CD8-positive, alpha-beta memory T cell (primary cell): ENCODE measurements around the gene FAM111A. TPM values are rescaled to one million over a fixed set of nuclear protein-coding genes. Genes with fewer than 3 reads are reported as not detected.

ENCODE experiments used
- CTCF ChIA-PET: fragments of 350-600 bp; sonication (Branson Sonifier 250); formaldehyde crosslinking; loops from one replicate; lab custom pipeline; 2021; ENCODE audit warnings: antibody characterized with exemption; lab: Charles Lee
- POLR2A ChIA-PET: fragments of 350-600 bp; sonication (Branson Sonifier 250); formaldehyde crosslinking; loops from one replicate; lab custom pipeline; 2021; ENCODE audit warnings: antibody characterized with exemption; lab: Charles Lee
- DNase-seq, 5 donors: peaks; one replicate each; pipeline versions ENCODE4 v3.0.0 to v3.0.0-alpha.2; 2020 to 2022; ENCODE audit warnings: mixed read lengths in 1 of 5
- H3K27ac ChIP-seq: one replicate; pipeline ENCODE4 v1.7.0; 2013; ENCODE audit warnings: low read depth, mild to moderate bottlenecking, low read length, moderate library complexity
- H3K27me3 ChIP-seq: 2 replicates; pipeline ENCODE4 v1.7.0; 2013; ENCODE audit warnings: low read length, mild to moderate bottlenecking; ENCODE audit not compliant: insufficient read depth, poor library complexity, severe bottlenecking
- H3K36me3 ChIP-seq: 2 replicates; pipeline ENCODE4 v1.7.0; 2013; ENCODE audit warnings: mild to moderate bottlenecking, low read length, moderate library complexity; ENCODE audit not compliant: insufficient read depth
- H3K4me1 ChIP-seq: 2 replicates; pipeline ENCODE4 v1.7.0; 2013; ENCODE audit warnings: mild to moderate bottlenecking, low read length, moderate library complexity; ENCODE audit not compliant: insufficient read depth
- H3K4me3 ChIP-seq: 2 replicates; pipeline ENCODE4 v1.7.0; 2013; ENCODE audit warnings: mild to moderate bottlenecking, low read length
- H3K9me3 ChIP-seq: 2 replicates; pipeline ENCODE4 v1.7.0; 2013; ENCODE audit warnings: mild to moderate bottlenecking, low read length
- H3K27ac Mint-ChIP-seq, 8 donors: one replicate each; pipeline ENCODE4 v1.8.0; 2020 to 2021; ENCODE audit warnings: mixed read lengths in 8 of 8, mild to moderate bottlenecking in 6 of 8, inconsistent platforms in 3 of 8, moderate library complexity in 3 of 8
- H3K27me3 Mint-ChIP-seq, 2 donors: one replicate each; pipeline ENCODE4 v1.8.0; 2020 to 2021; ENCODE audit warnings: mixed read lengths in 2 of 2, mild to moderate bottlenecking in 1 of 2, moderate library complexity in 1 of 2
- H3K36me3 Mint-ChIP-seq, 3 donors: one replicate each; pipeline ENCODE4 v1.8.0; 2020 to 2021; ENCODE audit warnings: mixed read lengths in 3 of 3, inconsistent platforms in 1 of 3, mild to moderate bottlenecking in 1 of 3
- H3K4me1 Mint-ChIP-seq, 3 donors: one replicate each; pipeline ENCODE4 v1.8.0; 2020 to 2021; ENCODE audit warnings: mixed read lengths in 3 of 3, inconsistent platforms in 1 of 3, mild to moderate bottlenecking in 1 of 3
- H3K4me3 Mint-ChIP-seq, 7 donors: one replicate each; pipeline ENCODE4 v1.8.0; 2020 to 2021; ENCODE audit warnings: mixed read lengths in 7 of 7, mild to moderate bottlenecking in 6 of 7, moderate library complexity in 4 of 7, inconsistent platforms in 2 of 7
- H3K9me3 Mint-ChIP-seq, 5 donors: one replicate each; pipeline ENCODE4 v1.8.0; 2020 to 2022; ENCODE audit warnings: mixed read lengths in 5 of 5, mild to moderate bottlenecking in 3 of 5, moderate library complexity in 2 of 5, inconsistent platforms in 1 of 5
- polyA plus RNA-seq: library from polyadenylated mRNA; unstranded; fragments of 300-500 nt; fragmentation: Illumina TruSeq; gene quantifications from one replicate; pipeline ENCODE4 v1.2.3, GENCODE V29; 2021
- total RNA-seq, 2 experiments: library from RNA; stranded (reverse); gene quantifications; one replicate each; pipeline ENCODE4 v1.2.3, GENCODE V29; 2021

FAM111A gene
- total and polyA plus RNA-seq, 3 experiments from 2014 or later, result 31.7 to 73.5 (median 71.1) TPM

DNA sequence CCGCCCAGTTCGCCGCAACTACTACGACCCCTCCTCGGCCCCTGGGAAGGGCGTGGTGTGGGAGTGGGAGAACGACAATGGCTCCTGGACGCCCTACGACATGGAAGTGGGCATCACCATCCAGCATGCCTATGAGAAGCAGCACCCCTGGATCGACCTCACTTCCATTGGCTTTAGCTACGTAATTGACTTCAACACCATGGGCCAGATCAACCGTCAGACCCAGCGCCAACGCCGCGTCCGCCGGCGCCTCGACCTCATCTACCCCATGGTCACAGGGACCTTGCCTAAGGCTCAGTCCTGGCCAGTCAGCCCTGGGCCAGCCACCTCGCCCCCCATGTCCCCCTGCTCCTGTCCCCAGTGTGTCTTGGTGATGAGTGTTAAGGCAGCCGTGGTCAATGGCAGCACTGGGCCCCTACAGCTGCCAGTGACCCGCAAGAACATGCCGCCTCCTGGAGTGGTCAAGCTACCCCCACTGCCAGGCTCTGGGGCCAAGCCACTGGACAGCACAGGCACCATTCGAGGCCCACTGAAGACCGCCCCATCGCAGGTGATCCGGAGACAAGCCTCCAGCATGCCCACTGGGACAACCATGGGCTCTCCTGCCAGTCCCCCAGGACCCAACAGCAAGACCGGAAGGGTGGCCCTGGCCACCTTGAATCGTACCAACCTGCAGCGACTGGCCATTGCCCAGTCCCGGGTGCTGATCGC lies 39.2 kb downstream of the FAM111A start:
- DNase-seq, result no peak
- POLR2A ChIA-PET, result no interaction called here
- Histone ChIP-seq H3K4me1 (no peaks in the 10 kb centered on the region), H3K9me3 (no peaks in the 10 kb centered on the region), H3K27me3 (no peaks in the 10 kb centered on the region), H3K4me3 (no peak overlapping the region), H3K27ac (no peak overlapping the region), H3K36me3 (no peaks in the 10 kb centered on the region)
- Mint-ChIP-seq H3K4me3 (no peak overlapping the region), H3K9me3 (no peaks in the 10 kb centered on the region), H3K36me3 (peaks cover 0 to 1% (median 0%) of the 10 kb centered on the region in 3 donors), H3K27ac (no peak overlapping the region), H3K27me3 (peaks cover under 1 to 8% of the 10 kb centered on the region in 2 donors), H3K4me1 (no peaks in the 10 kb centered on the region)
- CTCF ChIA-PET, result interaction anchor here (1.0 to 6.7 kb wide), 5 partner anchors 9 to 27 kb away, joined by 3 to 92 read pairs (median 4); partner anchors contain the start of gene DTX4

DNA sequence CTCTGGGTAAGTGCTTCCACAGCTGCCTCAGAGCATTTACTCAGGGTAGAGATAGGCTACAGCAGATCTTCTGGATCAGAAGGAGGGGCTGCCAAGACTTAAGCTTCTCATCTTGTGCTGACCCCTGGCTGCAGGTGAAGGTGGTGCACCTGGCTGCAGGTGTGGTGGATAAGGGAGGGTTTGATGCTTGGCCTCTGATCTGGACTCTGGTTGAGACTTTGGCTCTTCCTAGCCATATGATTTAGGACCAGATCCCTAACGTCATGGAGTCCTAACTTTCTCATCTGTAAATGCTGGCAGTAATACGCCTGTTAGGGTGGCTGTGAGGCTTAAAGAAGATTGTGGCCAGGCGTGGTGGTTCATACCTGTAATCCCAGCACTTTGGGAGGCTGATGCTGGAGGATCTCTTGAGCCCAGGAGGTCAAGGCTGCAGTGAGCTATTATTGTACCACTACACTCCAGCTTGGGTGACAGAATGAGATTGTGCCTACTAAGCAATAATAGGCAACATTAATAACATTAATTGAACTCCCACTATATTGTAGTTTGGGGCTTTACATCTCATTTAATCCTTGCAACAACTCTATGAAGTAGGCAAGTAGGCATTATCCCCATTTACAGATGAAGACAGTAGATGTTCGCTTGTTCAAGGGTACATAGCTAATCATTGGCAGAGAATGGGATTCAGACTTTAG lies 39.9 kb downstream of the FAM111A start:
- H3K9me3 ChIP-seq, result no peaks in the 10 kb centered on the region
- Mint-ChIP-seq H3K9me3 (no peaks in the 10 kb centered on the region), H3K36me3 (peaks cover 0 to 3% (median 0%) of the 10 kb centered on the region in 3 donors), H3K27me3 (peaks cover 4 to 11% of the 10 kb centered on the region in 2 donors), H3K4me1 (no peaks in the 10 kb centered on the region), H3K4me3 (no peak overlapping the region), H3K27ac (peak overlapping the region in 1 of 8 donors; percentile 35)
- no peak overlapping the region for H3K4me3 ChIP-seq
- no peaks in the 10 kb centered on the region for H3K4me1 ChIP-seq
- ChIA-PET CTCF (interaction anchor here (1.0 to 6.7 kb wide), 4 partner anchors 8 to 24 kb away, joined by 3 to 92 read pairs (median 4); partner anchors contain the start of gene DTX4), POLR2A (interaction anchor here (0.6 kb wide), 1 partner anchor 20 kb away, joined by 3 read pairs; no protein-coding TSS in a partner anchor)
- no peak overlapping the region for H3K27ac ChIP-seq
- H3K27me3 ChIP-seq, result no peaks in the 10 kb centered on the region
- H3K36me3 ChIP-seq, result no peaks in the 10 kb centered on the region
- no peak for DNase-seq

DNA sequence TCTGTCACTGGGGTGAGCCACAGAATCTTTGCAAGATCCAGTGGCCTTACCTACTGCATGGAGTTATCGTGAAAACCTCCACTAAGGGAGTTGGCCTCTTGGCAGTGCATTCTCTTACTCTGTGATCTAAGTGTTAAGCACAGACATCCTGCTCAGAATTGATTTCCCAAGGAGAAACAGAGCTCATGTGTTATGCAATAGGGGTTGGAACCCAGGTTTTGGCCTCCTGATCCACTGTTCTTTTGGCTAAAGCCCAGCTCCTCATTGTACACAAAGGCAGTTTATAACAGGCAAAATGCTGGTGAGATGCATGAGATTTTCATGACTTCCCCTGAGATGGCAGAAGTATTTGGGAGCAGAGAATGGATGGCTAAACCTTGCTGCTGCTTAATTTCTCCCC lies 41.1 kb downstream of the FAM111A start:
- POLR2A ChIA-PET, result interaction anchor here (0.5 kb wide), 1 partner anchor 19 kb away, joined by 3 read pairs; no protein-coding TSS in a partner anchor
- Histone ChIP-seq H3K4me3 (no peak overlapping the region), H3K27ac (no peak overlapping the region), H3K4me1 (no peaks in the 10 kb centered on the region), H3K36me3 (no peaks in the 10 kb centered on the region), H3K9me3 (no peaks in the 10 kb centered on the region), H3K27me3 (no peaks in the 10 kb centered on the region)
- DNase-seq, result no peak
- Mint-ChIP-seq H3K9me3 (no peaks in the 10 kb centered on the region), H3K27ac (no peak overlapping the region), H3K4me3 (no peak overlapping the region), H3K27me3 (peaks cover 4 to 14% of the 10 kb centered on the region in 2 donors), H3K36me3 (peaks cover 0 to 3% (median 1%) of the 10 kb centered on the region in 3 donors), H3K4me1 (no peaks in the 10 kb centered on the region)
- CTCF ChIA-PET, result interaction anchor here (6.7 kb wide), 1 partner anchor 11 kb away, joined by 92 read pairs; the partner anchor contains the start of gene DTX4

- ChIA-PET POLR2A (no interaction called here), CTCF (interaction anchor here (1.9 to 6.7 kb wide), 4 partner anchors 12 to 27 kb away, joined by 5 to 92 read pairs (median 10); partner anchors contain the start of gene DTX4)
- no peaks in the 10 kb centered on the region for H3K4me1 ChIP-seq
- H3K4me3 Mint-ChIP-seq, result no peak overlapping the region
- H3K9me3 Mint-ChIP-seq, result no peaks in the 10 kb centered on the region
- no peaks in the 10 kb centered on the region for H3K9me3 ChIP-seq
- no peak overlapping the region for H3K27ac Mint-ChIP-seq
- H3K27me3 Mint-ChIP-seq, result peaks cover 4 to 12% of the 10 kb centered on the region in 2 donors
- H3K4me1 Mint-ChIP-seq, result no peaks in the 10 kb centered on the region
- no peaks in the 10 kb centered on the region for H3K27me3 ChIP-seq
- H3K36me3 Mint-ChIP-seq, result peaks cover 0 to 3% (median 1%) of the 10 kb centered on the region in 3 donors
- no peak overlapping the region for H3K27ac ChIP-seq
- no peak for DNase-seq
- H3K36me3 ChIP-seq, result no peaks in the 10 kb centered on the region
- no peak overlapping the region for H3K4me3 ChIP-seq
These were observed 42.2 kb downstream of the FAM111A start for GRCh38 chr11:59184691-59185339.

GRCh38 chr11:59185386-59185945 lies 42.8 kb downstream of the FAM111A start:
- no peak for DNase-seq
- Mint-ChIP-seq H3K4me1 (no peaks in the 10 kb centered on the region), H3K36me3 (peaks cover 0 to 3% (median 1%) of the 10 kb centered on the region in 3 donors), H3K4me3 (no peak overlapping the region), H3K9me3 (no peaks in the 10 kb centered on the region), H3K27me3 (peaks cover 4 to 13% of the 10 kb centered on the region in 2 donors), H3K27ac (no peak overlapping the region)
- CTCF ChIA-PET, result interaction anchor here (1.0 to 6.7 kb wide), 9 partner anchors 13 to 109 kb away, joined by 3 to 92 read pairs (median 5); partner anchors contain the start of gene DTX4
- H3K4me3 ChIP-seq, result no peak overlapping the region
- H3K27ac ChIP-seq, result no peak overlapping the region
- no peaks in the 10 kb centered on the region for H3K36me3 ChIP-seq
- no peaks in the 10 kb centered on the region for H3K27me3 ChIP-seq
- no peaks in the 10 kb centered on the region for H3K9me3 ChIP-seq
- POLR2A ChIA-PET, result no interaction called here
- no peaks in the 10 kb centered on the region for H3K4me1 ChIP-seq

DNA sequence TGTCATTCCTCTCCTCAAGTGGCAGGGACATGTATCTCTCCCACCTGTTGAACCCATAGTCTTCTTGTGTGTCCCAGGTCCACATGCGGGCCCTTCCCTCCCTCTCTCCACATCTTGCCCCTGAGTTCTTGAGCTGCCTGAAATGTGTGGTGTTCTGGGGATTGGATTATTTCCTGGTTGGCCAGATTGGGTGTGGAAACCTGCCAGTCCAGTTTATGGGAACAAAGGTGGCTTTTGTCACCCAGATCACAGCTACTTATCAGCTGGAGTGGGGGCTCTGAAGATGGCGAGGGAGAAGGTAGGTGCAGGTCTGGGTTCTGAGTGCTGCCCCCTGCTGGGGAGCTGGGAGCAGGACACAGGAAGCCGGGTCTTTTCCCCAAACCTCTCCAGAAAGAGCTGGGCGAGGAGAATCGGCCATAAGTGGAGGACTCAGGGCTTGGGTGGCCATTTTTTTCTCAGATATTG lies 43.5 kb downstream of the FAM111A start:
- no peaks in the 10 kb centered on the region for H3K9me3 ChIP-seq
- H3K4me3 Mint-ChIP-seq, result no peak overlapping the region
- CTCF ChIA-PET, result interaction anchor here (0.7 to 6.7 kb wide), 12 partner anchors 12 to 108 kb away, joined by 3 to 92 read pairs (median 4); partner anchors contain the start of gene DTX4
- H3K36me3 Mint-ChIP-seq, result peaks cover 0 to 3% (median 1%) of the 10 kb centered on the region in 3 donors
- no peaks in the 10 kb centered on the region for H3K36me3 ChIP-seq
- DNase-seq, result peak; percentile 35 to 64 (median 42)
- no peaks in the 10 kb centered on the region for H3K9me3 Mint-ChIP-seq
- no peaks in the 10 kb centered on the region for H3K27me3 ChIP-seq
- peaks cover 4 to 13% of the 10 kb centered on the region in 2 donors for H3K27me3 Mint-ChIP-seq
- peak overlapping the region in 2 of 8 donors; percentile 3 to 42 for H3K27ac Mint-ChIP-seq
- POLR2A ChIA-PET, result interaction anchor here (1.0 kb wide), 1 partner anchor 15 kb away, joined by 3 read pairs; the partner anchor contains the start of gene DTX4
- no peaks in the 10 kb centered on the region for H3K4me1 Mint-ChIP-seq
- H3K27ac ChIP-seq, result no peak overlapping the region
- no peak overlapping the region for H3K4me3 ChIP-seq
- no peaks in the 10 kb centered on the region for H3K4me1 ChIP-seq

GRCh38 chr11:59187035-59187434 lies 44.4 kb downstream of the FAM111A start:
- peaks cover 4 to 13% of the 10 kb centered on the region in 2 donors for H3K27me3 Mint-ChIP-seq
- no peaks in the 10 kb centered on the region for H3K9me3 Mint-ChIP-seq
- ChIA-PET POLR2A (no interaction called here), CTCF (interaction anchor here (0.9 to 6.7 kb wide), 4 partner anchors 15 to 24 kb away, joined by 3 to 92 read pairs (median 12); partner anchors contain the start of gene DTX4)
- no peaks in the 10 kb centered on the region for H3K27me3 ChIP-seq
- H3K27ac ChIP-seq, result no peak overlapping the region
- no peak overlapping the region for H3K4me3 ChIP-seq
- DNase-seq, result no peak
- no peaks in the 10 kb centered on the region for H3K4me1 ChIP-seq
- H3K4me1 Mint-ChIP-seq, result no peaks in the 10 kb centered on the region
- no peak overlapping the region for H3K4me3 Mint-ChIP-seq
- H3K36me3 Mint-ChIP-seq, result peaks cover 0 to 2% (median 1%) of the 10 kb centered on the region in 3 donors
- H3K36me3 ChIP-seq, result no peaks in the 10 kb centered on the region
- no peak overlapping the region for H3K27ac Mint-ChIP-seq
- H3K9me3 ChIP-seq, result no peaks in the 10 kb centered on the region
